ENCODE results near the gene MAGEF1.

The MAGEF1 gene

DNA sequence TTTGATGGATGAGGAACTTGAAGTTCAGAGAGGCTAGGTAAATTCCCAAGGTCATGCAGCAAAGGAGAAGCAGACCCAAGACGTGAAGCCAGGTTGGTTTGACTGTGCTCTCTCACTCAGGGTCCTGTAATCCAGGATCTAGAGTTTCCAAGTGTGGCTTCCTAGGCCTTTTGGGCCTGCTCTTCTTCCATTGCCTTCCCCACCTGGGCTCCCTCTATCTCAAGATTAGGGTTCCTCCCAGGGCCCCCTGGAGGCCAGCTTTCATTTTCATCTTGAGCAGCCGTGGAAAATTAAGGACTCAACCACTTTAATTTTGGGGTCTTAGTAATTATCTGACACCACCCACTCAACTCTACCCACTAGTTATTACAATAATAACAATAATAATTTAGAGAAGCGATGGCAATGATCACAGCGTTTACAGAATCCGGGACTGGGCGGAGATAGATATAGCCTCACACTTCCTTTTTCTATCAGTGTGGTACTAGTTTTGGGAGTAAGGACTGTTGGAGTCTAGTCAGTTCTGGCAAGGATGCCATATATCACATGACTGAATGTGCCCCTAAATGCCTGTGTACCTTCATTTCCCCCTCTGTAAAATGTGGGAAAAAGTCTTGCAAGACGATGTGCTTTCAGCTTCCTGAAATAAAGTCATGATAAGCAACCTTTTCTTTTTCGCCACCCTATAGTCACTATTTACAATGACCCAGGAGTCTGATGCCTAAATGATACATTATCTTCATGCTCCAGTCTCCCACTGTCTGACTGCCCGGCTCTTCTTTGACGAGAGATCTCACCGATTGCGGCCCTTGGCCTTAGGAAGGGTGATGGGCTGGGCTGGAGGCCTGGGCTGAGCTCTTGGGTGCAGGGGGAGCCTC, 30.2 kb upstream of the MAGEF1 start:
- TF ChIP-seq, protein P1, sequence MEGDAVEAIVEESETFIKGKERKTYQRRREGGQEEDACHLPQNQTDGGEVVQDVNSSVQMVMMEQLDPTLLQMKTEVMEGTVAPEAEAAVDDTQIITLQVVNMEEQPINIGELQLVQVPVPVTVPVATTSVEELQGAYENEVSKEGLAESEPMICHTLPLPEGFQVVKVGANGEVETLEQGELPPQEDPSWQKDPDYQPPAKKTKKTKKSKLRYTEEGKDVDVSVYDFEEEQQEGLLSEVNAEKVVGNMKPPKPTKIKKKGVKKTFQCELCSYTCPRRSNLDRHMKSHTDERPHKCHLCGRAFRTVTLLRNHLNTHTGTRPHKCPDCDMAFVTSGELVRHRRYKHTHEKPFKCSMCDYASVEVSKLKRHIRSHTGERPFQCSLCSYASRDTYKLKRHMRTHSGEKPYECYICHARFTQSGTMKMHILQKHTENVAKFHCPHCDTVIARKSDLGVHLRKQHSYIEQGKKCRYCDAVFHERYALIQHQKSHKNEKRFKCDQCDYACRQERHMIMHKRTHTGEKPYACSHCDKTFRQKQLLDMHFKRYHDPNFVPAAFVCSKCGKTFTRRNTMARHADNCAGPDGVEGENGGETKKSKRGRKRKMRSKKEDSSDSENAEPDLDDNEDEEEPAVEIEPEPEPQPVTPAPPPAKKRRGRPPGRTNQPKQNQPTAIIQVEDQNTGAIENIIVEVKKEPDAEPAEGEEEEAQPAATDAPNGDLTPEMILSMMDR (IDR thresholded peaks at IDR 0.05; ENCODE audit: extremely low read depth, insufficient read depth, missing control alignments), result no peak
- in situ Hi-C loops (cut with MboI; ENCODE audit: low pct_unique_long_range_greater_than_20kb, low sequenced_read_pairs, unreplicated experiment), result no loop called here
- no peak for DNase-seq (ENCODE audit: low spot score)

DNA sequence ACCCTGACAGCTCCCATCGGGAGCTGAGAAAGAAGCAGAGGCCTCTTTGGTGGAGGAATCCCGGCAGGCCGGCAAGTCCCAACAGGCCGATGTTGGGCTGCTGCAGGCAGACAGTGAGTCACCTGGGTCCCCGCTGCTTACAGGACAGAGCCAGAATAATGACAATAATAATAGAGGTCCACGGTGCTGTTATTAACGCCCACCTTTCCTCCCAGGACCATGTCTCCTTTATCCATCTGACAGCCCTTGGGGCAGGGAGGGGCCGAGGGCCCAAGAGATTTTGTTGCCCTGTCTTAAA, 29.3 kb upstream of the MAGEF1 start:
- no peak for DNase-seq (ENCODE audit: low spot score)
- TF ChIP-seq, protein P1 (IDR thresholded peaks at IDR 0.05; ENCODE audit: extremely low read depth, insufficient read depth, missing control alignments), result no peak
- in situ Hi-C loops (cut with MboI; ENCODE audit: low pct_unique_long_range_greater_than_20kb, low sequenced_read_pairs, unreplicated experiment), result no loop called here

DNA sequence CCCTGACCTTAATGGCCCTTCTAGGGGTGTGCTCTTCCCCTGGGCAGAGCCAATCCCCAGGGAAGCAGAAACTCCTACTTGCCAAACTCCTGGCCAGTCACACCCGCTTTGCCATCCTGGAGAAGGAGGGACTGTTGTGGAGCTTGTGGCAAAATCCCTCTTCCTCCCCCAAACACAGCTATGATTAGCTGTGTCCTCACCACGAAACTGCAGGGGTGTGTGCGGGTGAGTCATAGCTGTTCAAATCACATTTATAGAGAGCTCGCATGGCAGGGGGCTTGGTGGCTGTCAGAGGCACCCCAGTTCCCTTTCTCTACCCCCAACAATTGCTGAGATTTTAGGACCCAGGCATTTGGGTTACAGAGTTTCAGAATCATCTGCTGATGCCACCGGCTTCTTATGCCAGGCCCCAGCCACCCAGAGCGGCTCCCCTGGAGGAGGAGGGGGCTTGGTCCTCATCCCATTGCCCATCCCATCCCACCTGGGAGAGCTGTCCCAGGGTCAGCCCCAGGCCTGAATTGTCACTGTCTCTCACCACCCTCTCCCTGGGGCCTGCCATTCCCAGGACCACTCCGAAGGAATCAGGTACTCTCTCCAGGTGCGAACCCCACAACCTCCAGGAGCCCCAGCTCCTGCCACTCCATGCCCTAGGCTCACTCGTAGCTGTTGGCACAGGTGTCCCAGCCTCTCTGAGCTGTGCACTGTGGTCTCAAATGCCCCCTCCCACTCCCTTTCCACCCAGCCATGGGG, 28.8 kb upstream of the MAGEF1 start:
- in situ Hi-C loops (cut with MboI; ENCODE audit: low pct_unique_long_range_greater_than_20kb, low sequenced_read_pairs, unreplicated experiment), result no loop called here
- TF ChIP-seq, protein P1 (IDR thresholded peaks at IDR 0.05; ENCODE audit: extremely low read depth, insufficient read depth, missing control alignments), result no peak
- no peak for DNase-seq (ENCODE audit: low spot score)

DNA sequence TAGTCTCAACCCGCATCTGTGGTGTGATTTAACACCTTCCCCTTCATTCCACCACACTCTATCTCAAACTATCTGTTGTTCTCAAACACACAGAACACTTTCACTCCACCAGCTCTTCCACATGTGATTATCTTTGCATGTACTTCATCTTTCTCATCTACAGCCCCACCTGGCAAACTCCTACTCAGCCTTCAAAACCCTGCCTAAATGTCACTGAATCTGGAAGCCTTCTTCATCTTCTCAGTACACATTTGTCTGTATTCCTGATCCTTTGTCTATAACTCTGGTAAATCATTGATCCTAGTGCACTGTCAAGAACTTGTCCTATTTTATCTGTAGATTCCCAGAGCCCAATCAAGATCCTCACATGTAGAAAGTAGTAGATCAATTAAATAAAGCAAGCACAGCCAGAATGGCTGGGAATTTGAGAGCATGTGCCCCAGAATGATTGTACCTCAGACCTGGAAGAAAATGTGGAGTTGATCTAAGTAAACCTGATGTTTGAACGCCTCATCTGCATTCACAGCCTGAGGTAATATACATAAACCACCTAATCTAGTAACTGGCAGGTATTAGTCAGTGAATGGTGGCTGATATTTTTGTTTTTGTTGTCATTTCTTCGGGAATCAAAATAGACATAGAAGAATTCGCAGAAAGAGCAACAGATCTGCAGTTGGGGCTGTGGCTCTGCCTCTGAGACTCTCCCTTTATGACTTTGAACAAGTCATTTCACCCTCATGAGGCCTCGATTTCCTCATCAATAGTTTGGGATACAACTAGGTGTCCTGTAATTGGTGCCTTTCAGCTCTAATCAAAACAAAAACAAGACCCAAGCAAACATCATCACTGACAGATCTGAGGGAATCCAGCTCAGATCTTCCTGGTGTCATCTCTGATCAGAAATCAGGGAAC, 28.0 kb upstream of the MAGEF1 start:
- in situ Hi-C loops (cut with MboI; ENCODE audit: low pct_unique_long_range_greater_than_20kb, low sequenced_read_pairs, unreplicated experiment), result no loop called here
- no peak for DNase-seq (ENCODE audit: low spot score)
- TF ChIP-seq, protein P1 (IDR thresholded peaks at IDR 0.05; ENCODE audit: extremely low read depth, insufficient read depth, missing control alignments), result no peak

DNA sequence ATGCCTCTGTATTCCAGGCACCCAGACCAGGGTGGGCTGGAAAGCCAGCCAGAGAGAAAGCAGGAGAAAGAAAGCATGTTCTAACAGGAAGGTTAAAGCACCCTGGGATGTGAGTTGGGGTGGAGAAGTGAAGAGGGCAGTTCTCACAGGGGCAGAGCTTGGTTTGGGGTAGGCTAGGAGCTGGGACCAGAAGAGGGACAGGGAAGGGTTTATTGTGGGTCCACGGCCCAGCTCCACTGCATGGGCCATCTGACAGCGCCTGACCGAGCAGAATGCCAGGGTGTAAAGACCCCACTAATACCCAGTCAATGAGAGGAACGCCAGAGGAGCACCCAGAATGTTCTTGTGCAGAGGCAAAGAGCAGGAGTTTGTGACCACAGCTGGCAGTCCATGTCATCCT, 27.1 kb upstream of the MAGEF1 start:
- TF ChIP-seq, protein P1 (IDR thresholded peaks at IDR 0.05; ENCODE audit: extremely low read depth, insufficient read depth, missing control alignments), result no peak
- no peak for DNase-seq (ENCODE audit: low spot score)
- in situ Hi-C loops (cut with MboI; ENCODE audit: low pct_unique_long_range_greater_than_20kb, low sequenced_read_pairs, unreplicated experiment), result no loop called here

DNA sequence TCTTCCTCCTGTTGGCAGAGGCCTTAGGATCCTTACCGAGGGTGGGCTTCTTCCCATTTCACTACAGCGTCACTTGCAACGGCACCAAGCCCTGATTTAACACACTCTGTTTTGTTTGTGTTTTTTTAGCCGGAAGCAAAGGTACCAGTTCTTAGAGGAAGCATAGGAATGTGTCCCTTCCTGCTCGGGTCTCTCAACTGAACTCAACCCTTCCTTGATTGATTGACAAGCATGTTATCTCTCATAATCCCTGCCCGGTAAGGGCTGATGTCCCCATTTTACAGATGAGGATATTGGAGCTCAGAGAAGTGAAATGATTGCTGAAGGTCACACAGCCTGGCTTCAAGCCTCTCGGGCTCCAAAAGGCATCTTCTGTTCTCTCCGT, 26.6 kb upstream of the MAGEF1 start:
- TF ChIP-seq, protein P1 (IDR thresholded peaks at IDR 0.05; ENCODE audit: extremely low read depth, insufficient read depth, missing control alignments), result no peak
- no peak for DNase-seq (ENCODE audit: low spot score)
- in situ Hi-C loops (cut with MboI; ENCODE audit: low pct_unique_long_range_greater_than_20kb, low sequenced_read_pairs, unreplicated experiment), result no loop called here

All from GM13977 (cell line).